Measurements from ENCODE around the gene TNFSF9.
"Not testable (repeated sequence)": the region's sequence is repeated elsewhere in the genome, so short reads cannot be mapped to it uniquely, and the experiment has no call there.

TNFSF9 gene

DNA sequence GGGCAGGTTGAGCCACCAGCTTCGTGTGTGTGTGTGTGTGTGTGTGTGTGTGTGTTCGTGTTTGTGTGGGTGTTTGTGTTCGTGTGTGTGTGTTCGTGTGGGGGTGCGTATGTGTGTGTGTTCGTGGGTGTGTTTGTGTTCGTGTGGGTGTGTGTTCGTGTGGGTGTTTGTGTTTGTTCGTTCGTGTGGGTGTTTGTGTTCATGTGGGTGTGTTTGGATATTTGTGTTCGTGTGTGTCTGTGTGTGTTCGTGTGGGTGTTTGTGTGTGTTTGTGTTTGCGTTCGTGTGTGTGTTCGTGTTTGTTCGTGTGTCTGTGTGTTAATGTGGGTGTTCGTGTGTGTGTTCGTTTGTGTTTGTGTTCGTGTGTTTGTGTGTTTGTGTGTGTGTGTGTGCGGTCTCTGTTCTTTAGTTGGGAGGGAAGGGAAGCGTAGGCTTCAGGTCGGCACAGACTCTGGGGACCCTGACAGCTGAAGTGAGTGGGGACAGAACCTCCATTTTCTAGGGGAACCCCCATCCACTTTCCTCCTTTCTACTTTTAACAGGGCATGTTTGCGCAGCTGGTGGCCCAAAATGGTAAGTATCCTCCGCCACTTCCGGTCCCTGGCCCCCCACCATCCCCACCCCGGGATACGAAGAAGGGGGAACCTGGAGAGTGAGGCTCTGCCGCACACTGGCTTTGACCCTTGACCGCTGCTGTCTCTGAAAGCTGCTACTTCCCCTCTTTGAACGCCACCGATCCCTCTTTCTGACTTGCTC is 1.6 kb downstream of the TNFSF9 start:
- DNase-seq = no peak

- DNase-seq = no peak
These were observed 2.1 kb downstream of the TNFSF9 start for GRCh38 chr19:6533000-6533328.

DNA sequence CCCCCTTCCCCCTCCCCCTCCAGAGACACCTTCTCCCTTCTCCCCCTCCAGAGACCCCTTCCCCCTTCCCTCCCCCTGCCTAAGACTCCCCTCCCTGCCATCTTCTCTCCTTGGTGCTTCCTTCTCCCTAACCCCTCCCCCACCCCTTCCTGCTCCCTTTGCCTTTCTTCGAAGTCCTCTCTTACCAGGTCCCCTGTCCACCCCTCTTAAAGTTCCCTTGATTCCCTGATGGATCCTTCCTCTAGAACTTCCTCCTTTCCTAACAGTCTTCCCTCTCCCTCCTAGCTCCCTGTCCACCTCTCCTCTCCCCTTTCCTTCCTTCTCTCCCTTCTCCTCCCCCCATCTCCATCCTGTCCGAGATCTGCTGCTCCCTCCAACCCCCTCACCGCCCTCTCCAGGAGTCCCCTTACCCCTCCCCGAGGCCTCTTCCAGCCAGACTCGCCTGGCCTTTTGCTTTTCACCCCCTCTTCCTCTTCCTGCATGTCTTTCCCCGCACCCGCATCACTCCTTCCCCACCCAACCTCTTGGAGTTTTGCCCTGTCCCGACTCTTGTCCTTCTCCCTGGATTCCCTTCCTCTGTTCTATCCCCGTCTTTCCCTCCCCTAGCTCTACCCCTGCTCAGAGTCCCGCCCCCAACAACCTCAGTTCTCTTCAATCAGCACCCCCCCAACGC is 3.1 kb downstream of the TNFSF9 start:
- no peak for DNase-seq

DNA sequence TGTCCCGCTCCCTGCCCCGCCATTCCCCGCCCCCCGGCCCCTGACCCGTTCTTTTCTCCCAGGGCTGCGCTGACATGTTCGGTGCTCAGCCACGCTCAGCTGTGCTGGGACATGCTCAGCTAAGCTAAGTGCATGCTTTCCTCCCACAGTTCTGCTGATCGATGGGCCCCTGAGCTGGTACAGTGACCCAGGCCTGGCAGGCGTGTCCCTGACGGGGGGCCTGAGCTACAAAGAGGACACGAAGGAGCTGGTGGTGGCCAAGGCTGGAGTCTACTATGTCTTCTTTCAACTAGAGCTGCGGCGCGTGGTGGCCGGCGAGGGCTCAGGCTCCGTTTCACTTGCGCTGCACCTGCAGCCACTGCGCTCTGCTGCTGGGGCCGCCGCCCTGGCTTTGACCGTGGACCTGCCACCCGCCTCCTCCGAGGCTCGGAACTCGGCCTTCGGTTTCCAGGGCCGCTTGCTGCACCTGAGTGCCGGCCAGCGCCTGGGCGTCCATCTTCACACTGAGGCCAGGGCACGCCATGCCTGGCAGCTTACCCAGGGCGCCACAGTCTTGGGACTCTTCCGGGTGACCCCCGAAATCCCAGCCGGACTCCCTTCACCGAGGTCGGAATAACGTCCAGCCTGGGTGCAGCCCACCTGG is 3.7 kb downstream of the TNFSF9 start:
- DNase-seq = no peak

DNA sequence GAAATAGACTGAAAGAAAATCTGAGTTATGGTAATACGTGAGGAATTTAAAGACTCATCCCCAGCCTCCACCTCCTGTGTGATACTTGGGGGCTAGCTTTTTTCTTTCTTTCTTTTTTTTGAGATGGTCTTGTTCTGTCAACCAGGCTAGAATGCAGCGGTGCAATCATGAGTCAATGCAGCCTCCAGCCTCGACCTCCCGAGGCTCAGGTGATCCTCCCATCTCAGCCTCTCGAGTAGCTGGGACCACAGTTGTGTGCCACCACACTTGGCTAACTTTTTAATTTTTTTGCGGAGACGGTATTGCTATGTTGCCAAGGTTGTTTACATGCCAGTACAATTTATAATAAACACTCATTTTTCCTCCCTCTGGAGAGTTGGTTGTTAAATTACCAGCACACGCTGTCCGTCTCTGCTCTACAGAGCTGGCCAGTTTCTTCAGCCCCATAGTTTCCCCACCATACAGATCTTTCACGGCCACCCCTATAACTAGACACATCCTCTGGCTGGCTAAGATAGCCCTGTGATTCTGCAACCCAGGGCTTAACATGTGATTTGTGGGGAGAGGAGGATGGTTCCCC is 4.8 kb downstream of the TNFSF9 start:
- DNase-seq = no peak

- DNase-seq = no peak
These were observed 8.7 kb downstream of the TNFSF9 start for GRCh38 chr19:6539514-6539913.

DNA sequence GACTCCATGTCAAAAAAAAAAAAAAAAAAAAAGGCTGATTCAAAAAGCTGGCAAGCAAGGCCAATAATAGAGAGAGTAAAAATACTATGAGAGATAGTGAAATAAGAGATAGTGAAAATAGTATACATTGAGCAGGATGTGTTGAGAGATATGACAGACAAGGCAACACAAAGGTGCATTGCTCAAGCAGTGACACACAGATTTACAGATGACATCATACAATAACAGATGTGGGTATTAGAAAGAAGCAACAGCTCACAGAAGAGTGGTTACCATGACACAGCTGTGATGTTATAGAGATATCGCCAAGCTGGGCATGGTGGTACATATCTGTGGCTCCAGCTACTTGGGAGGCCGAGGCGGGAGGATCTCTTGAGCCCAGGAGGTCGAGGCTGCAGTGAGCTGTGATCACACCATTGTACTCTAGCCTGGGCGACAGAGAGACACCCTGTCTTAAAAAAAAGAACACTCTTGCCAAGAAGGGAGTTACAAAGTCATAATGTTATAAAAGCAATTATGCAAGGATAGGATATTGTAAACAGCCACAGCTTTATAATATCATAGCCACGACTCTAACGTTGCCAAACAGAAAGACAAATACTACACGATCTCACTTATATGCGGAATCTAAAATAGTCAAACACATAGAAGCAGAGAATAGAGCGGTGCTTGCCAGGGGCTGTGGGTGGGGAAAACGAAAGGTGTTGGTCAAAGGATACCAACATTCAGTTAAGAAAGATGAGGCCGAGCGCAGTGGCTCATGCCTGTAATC is 10.3 kb downstream of the TNFSF9 start:
- DNase-seq = no peak

- no peak for DNase-seq
These were observed 13.1 kb downstream of the TNFSF9 start for GRCh38 chr19:6543866-6544347.

DNA sequence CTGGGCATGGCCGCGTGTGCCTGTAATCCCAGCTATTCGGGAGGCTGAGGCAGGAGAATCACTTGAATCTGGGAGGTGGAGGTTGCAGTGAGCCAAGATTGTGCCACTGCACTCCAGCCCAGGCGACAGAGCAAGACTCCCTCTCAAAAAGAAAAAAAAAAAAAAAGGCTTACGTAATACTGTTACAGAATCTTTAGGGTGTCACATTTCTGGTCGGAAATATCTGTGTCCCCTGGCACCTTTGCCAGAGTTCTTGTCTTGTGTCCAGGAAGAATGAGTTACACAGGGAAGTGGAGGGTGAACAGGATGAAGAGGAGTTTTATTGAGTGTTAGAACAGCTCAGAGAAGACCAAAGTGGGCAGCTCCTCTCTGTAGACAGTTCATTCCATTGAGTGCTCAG is 19.9 kb downstream of the TNFSF9 start:
- DNase-seq = not testable (repeated sequence)

DNA sequence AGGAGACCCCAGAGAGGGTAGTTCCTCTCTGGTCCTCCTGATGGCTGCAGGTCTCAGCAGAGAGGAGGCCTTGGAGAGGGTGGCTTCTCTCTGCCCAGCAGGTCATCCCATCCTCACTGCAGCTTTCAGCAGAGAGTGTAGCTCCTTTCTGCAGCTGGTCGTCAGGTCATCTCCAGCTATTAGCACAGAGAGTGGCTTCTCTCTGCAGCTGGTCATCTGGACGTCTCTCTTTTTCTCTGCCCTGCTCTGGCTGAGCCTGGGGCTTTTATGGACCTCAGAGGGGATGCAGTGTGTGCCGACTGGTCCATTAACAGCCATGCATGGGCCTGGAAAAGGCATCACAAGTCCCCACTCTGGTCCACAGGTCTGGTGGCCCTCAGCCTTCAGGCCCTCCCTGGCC is 20.3 kb downstream of the TNFSF9 start:
- no peak for DNase-seq

DNA sequence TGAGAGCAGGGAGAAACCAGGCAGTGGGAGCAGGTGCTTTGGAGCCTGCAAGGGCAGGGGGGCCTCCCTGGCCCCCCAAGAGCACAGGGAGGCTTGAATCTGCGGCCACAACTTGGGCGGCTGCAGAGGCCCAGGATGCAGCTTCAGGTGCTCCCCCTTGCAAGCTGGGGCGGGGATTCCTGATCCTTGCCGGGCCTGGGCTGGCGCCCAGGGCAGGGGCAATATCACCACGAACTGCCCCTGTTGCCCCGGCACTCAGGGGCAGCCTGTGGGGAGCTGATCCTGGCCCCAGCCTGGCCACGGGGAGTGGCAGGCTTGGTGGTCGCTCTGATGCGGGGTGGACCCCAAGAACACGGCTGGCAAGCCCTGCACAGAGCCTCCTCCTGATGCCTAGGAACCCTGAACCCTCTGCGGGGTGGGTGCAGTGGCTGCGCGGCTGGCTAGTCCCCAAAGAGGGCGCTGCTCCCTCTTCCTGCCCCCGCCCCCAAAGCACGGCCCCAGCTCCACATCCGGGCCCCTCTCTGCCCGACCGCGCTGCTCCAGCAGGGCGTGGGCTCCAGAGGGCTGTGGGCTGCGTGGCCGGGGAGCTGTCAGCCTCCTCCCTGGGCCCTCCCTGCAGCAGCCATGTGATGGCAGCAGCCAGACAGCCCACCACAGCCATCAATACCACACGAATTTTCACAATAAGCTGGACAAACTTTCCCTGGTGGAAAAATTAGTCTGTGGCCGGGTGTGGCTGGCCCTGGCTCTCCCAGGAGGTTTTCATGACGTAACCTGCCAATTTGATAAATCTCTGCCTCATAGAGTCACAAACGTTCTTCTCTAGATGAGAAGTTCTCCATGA is 21.0 kb downstream of the TNFSF9 start:
- DNase-seq = peak in 2 of 4 experiments; percentile 25 to 41

GRCh38 chr19:6556043-6556449 is 25.2 kb downstream of the TNFSF9 start:
- DNase-seq = no peak

- no peak for DNase-seq
These were observed 25.8 kb downstream of the TNFSF9 start for GRCh38 chr19:6556480-6557195.

DNA sequence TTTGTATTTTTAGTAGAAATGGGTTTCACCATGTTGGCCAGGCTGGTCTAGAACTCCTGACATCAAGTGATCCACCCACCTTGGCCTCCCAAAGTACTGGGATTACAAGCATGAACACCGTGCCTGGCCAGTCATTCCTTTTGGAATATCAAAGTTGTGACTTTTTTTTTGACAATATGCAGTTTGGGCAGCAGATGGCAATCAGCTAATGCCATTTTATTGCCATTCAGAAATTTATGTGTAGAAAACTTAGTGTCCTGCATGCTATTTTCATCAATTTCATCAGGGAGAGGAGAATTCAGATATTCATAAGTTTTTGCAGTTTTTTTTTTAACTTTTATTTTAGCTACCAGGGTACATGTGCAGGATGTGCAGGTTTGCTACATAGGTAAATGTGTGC is 31.6 kb downstream of the TNFSF9 start:
- not testable (repeated sequence) for DNase-seq

DNA sequence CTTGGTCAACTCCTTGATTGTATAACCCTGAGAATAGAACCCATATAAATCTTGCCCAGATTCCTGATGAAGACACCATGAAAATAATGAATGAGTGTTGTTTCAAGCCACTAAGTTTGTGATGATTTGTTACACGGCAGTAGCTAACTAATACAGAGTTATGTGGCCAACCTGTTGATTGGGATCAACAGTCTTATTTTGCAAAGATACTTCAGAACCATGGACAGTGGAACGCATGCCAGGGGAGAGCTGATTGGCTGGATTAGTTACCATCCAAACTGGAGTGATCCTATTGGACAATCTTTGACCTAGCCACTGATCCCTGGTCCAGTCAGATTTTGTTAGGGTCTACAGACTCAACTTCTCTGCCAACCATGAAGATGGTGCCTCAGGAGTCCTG is 33.6 kb downstream of the TNFSF9 start:
- no peak for DNase-seq

DNA sequence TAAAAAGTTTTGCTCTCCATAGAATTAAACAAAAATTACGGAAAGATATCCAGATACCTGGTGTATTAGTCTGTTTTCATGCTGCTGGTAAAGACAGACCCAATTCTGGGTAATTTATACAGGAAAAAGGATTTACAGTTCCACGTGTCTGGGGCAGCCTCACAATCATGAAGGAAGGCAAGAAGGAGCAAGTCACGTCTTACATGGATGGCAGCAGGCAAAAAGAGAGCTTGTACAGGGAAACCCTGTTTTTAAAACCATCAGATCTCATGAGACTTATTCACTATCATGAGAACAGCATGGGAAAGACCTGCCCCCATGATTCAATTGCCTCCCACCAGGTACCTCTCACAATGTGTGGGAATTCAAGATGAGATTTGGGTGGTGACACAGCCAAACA is 35.9 kb downstream of the TNFSF9 start:
- DNase-seq = not testable (repeated sequence)

DNA sequence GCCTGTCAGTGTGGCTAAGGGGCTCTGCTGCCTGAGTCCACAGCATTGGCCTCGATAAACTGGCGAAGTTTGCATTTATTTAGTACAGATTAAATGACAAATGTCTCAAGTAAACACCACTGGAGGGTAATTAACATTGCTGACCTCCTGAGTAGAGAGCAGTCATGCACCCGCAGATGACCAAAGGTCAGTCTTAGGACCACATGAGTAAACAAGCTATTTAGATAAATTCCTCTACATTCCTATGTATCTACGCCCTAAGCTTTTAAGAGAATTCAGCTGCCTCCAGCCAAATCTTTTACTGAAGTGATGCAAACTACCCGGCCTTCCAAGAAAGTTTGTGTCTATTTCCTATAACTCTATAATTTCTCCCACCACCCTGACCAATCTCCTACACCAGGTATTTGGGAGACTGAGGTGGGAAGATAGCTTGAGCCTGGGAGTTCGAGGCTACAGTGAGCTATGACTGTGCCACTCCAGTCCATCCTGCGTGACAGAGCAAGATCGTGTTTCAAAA is 37.2 kb downstream of the TNFSF9 start:
- no peak for DNase-seq

DNA sequence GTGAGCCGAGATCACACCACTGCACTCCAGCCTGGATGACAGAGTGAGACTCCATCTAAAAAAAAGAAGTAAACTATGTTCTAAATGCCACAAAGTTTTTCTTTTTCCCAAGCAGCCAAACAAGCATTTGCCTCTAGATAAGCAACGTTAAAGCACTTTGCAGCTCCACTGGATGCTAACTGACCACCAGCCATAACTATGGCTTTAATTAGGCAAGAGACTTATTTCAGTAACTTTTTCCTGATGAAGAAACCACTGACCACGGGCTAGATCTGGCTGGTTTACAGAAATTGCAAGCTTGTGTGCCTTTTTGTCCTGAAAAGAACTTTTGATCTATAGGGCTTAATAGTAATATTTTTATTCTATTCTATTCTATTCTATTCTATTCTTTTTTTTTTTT is 38.0 kb downstream of the TNFSF9 start:
- no peak for DNase-seq

GRCh38 chr19:6570764-6571163 is 39.9 kb downstream of the TNFSF9 start:
- DNase-seq = no peak

- no peak for DNase-seq
These were observed 40.3 kb downstream of the TNFSF9 start for GRCh38 chr19:6571167-6571566.

GRCh38 chr19:6572217-6572616 is 41.4 kb downstream of the TNFSF9 start:
- DNase-seq = no peak
